GM21390 (cell line): ENCODE measurements around the gene GTF2A2.
"Not testable (repeated sequence)": the region's sequence is repeated elsewhere in the genome, so short reads cannot be mapped to it uniquely, and the experiment has no call there.

Source experiments
- ATAC-seq: cut with Tn5 transposase; IDR thresholded peaks from one replicate; pipeline ENCODE4 v1.9.1; 2021; ENCODE audit not compliant: unreplicated experiment

Gene GTF2A2, protein sequence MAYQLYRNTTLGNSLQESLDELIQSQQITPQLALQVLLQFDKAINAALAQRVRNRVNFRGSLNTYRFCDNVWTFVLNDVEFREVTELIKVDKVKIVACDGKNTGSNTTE

DNA sequence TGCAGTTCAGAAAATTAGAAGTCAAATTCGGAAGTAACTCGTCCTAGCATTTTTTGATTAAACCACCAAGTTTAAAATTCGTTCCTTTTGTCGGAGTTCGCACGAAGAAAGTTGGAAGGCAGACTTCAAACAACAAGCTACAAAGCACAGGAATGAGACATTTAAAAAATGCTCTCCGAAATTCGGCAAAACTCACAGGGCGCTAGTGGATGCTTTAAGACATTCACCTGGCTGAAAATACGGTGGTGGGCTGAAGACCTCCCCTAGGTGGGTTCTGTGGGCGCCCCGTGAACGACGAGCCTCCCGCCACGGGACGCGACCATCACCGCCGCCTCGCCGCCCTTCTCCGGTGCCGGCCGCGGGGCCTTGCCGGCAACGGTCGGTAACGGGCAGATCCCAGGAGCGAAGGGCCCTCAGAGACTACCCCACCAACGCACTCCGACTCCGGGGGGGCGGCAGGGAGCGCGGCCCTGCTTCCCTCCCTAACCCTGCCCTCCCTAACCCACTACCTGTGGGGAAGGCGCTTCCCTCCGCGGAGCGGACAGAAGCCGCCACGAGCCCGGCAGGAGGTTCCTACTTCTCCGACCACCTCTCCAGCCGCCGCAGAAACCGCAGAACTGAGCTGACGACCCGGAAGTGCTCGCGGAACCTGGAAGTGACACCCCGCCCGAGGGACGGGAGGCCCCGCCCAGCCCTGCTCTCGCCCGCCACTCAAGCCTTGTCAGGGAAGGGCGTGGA, at the start of gene GTF2A2:
GTF2A2 (minus strand) TSS at position 619 of the 738 bp plus-strand sequence. CDS start 5,238 bp downstream, outside the sequence.
- peak; percentile 98 for ATAC-seq

GRCh38 chr15:59703979-59704796, 46.9 kb upstream of the GTF2A2 start:
- no peak for ATAC-seq

DNA sequence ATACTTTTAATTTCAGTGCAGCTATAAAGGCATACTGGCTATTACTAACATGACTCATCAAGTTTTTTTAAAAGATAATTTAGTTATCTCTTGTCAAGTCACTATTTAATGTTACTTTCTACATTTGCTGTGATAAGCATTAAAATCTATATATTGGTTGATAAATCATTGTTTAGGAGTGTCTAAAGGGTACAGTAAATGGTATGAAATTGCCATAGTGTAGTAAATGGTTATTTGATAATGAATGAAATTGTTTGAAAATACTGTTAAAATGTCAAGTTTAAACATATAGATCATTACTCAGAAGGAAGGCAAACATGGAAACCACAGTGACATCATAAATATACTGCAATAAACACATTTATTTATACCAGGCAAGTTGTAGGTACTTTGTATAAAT, 45.0 kb upstream of the GTF2A2 start:
- ATAC-seq, result no peak

DNA sequence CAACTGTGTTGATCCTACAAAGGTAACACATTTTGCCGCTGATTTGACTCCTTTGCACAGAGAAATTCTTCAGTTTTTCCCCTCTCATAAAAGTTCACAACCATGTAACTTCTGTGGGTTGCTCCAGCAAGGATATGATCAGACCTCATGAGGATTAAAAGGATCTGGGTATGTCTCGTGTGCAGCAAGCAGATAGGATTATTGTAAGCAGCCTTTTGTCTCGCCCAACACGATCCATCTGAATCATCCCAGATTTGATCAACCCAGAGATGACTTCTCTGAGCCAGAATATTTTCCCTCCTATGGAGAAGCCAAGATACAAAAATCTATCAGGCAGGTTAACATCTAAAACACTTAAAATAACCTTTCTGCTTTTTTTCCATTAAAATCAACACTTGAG, 44.6 kb upstream of the GTF2A2 start:
- ATAC-seq, result no peak

- ATAC-seq, result no peak
These were observed 42.6 kb upstream of the GTF2A2 start for GRCh38 chr15:59699810-59700431.

- not testable (repeated sequence) for ATAC-seq
These were observed 40.8 kb upstream of the GTF2A2 start for GRCh38 chr15:59698065-59698464.

GRCh38 chr15:59696332-59696731, 39.0 kb upstream of the GTF2A2 start:
- ATAC-seq, result no peak

DNA sequence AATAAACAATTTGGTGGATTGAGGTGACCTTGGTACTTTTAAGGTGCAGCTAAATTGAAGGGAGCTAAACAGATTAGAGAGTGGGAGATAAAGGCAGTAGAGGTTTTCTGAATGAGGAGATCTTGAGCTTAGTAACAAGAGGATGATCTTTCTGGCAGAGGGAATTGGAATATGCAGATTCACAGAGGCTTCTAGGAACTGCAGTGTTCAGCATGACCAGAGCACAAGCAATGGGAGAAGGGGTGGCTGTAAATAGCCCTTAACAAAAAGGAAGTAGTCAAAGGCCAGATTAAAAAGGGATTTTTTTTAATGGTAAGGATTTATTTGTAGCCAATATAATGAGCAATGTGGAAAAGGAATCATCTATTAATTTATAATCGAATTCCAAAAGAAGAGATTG, 37.5 kb upstream of the GTF2A2 start:
- ATAC-seq, result no peak

GRCh38 chr15:59691194-59691805, 34.0 kb upstream of the GTF2A2 start:
- ATAC-seq, result no peak

- no peak for ATAC-seq
These were observed 32.4 kb upstream of the GTF2A2 start for GRCh38 chr15:59689626-59690236.

GRCh38 chr15:59688782-59689625, 31.7 kb upstream of the GTF2A2 start, which contains the start of gene BNIP2:
BNIP2 (minus strand) TSS chr15:59689320; CDS start chr15:59682457, 6,863 bp downstream.
- peak; percentile 83 for ATAC-seq

- ATAC-seq, result no peak
These were observed 31.1 kb upstream of the GTF2A2 start for GRCh38 chr15:59688423-59688781.

- ATAC-seq, result peak; percentile 25
These were observed 30.5 kb upstream of the GTF2A2 start for GRCh38 chr15:59687836-59688235.

- no peak for ATAC-seq
These were observed 29.1 kb upstream of the GTF2A2 start for GRCh38 chr15:59686389-59686788.

GRCh38 chr15:59685737-59686297, 28.5 kb upstream of the GTF2A2 start:
- no peak for ATAC-seq

- no peak for ATAC-seq
These were observed 23.6 kb upstream of the GTF2A2 start for GRCh38 chr15:59680870-59681269.

DNA sequence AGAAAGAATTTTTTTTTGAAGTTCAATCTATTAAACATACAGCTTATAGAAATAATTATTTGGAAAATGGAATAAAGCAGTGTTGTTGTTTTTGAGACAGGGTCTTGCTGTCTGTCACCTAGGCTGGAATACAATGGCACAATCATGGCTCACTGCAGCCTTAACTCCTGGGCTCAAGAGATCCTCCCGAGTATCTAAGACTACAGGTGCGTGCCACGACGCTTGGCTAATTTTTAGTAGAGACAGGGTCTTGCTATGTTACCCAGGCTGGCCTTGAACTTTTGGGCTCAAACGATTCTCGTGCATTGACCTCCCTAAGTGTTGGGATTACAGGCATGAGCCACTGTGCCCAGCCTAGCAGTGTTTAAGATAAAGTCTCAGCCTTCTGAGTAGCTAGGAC, 23.0 kb upstream of the GTF2A2 start:
- ATAC-seq, result no peak

DNA sequence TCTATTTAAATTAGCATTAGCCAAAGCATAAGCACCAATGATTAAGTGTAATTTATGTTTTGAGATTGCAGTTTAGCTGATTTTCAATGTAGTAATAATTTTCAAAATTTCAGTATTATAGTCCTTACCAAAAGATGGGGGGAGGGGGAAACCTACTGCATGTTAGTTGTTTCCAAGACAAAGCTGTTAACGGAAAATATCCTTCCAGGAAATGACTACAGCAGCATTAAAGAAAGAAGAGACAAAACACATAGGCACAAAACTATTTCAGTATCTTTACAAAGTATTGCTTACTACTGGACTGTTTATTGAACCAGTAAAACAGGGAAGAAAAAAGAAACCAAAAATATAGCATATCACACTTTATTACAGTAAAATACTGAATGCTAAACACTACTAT, 21.3 kb upstream of the GTF2A2 start:
- no peak for ATAC-seq

- no peak for ATAC-seq
These were observed 20.9 kb upstream of the GTF2A2 start for GRCh38 chr15:59678172-59678571.
